ENCODE measurements around the gene HERC5.

HERC5 gene

DNA sequence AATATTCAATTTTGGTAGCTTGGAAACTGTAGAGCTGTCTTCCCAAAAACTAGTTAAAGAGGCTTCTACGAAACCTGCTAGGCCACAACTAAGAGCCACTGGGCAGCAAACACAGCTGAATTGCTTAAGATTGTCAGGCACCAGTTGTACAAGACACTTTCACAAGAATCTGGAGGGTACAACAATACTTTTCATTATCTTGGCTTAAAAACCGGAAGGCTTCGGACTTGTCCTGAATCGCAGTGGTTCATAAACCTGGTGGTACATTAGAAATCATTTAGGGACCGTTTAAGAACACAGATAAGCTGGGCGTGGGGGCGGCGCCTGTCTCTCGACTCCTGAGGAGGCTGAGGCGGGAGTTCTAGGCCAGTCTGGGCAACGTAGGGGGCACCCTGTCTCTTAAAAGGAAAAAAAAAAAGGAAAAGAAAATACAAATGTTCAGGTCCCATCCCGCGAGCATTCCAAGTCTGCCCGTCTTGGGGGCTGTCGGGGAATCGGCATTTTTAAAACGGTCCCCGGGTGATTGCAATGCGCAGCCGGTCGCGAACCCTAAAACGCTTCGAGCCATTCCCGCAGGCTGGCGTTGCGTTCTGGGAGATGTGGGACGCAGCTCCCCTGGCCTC is 65.9 kb downstream of the HERC5 start:
- no peak for DNase-seq (ENCODE audit: low read depth)

DNA sequence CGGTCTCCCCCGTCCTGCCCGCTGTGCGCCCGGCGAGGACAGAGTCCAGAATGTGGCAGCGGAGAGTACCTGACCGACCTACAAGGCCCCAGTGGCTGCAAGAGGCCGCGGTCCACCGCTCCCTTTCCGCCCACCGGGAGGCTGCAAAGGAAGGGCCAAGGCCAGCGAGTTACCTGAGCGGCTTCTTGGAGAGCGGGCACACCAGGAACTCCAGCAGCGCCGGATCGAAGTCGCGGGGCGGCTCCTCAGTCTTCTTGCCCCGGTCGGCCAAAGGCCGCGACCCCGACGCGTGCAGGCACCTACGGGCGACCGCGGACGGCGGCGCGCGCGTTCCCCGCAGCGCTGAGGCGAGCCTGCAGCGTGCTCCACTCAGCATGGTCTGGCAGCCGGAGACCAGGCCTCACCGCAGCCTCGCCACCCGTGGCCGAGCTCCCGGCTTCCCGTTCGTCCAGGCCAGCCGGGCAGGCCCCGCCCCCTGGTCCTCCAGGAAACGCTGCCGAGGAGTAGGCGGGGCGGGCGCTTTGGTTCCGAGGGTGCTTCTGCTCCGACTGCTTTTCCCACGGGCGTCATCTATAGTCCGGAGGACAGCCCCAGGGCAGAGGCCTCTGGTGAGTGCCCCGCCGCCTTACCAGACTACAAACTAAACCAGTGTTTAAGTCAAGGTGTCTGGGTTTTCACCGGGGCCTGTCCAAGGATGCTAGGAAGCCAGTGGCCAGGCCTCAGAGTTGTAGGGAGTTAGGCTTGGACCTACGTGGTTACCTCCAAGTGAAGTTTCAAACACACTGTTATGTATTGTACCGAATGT is 66.6 kb downstream of the HERC5 start, which contains the start of gene PYURF:
PYURF (minus strand) TSS at position 452 of the 805 bp plus-strand sequence; CDS start at position 376, 76 bp downstream.
- DNase-seq (ENCODE audit: low read depth): peak; percentile 55

GRCh38 chr4:88524171-88524570 is 67.3 kb downstream of the HERC5 start:
- DNase-seq (ENCODE audit: low read depth): no peak

- no peak for DNase-seq (ENCODE audit: low read depth)
These were observed 69.4 kb downstream of the HERC5 start for GRCh38 chr4:88526221-88526815.

- DNase-seq (ENCODE audit: low read depth): no peak
These were observed 70.9 kb downstream of the HERC5 start for GRCh38 chr4:88527787-88528186.

DNA sequence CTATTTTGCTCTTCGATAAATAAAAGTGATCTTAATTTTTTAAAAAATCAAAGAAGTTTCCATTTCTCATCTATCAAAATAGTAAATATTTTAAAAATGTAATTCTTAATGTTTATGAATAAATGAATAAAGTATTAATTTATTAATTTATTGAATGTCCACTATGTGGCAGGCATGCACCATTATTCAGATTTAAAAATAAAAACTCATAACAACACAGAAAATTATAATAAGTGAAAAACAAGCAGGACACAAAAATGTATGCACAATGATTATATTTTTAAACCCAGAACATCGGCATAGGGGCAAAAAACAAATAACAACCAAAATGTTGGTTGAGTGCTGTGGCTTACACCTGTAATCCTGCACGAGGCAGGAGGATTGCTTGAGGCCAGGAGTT is 71.9 kb downstream of the HERC5 start:
- DNase-seq (ENCODE audit: low read depth): no peak

GRCh38 chr4:88531549-88531948 is 74.6 kb downstream of the HERC5 start:
- DNase-seq (ENCODE audit: low read depth): no peak

DNA sequence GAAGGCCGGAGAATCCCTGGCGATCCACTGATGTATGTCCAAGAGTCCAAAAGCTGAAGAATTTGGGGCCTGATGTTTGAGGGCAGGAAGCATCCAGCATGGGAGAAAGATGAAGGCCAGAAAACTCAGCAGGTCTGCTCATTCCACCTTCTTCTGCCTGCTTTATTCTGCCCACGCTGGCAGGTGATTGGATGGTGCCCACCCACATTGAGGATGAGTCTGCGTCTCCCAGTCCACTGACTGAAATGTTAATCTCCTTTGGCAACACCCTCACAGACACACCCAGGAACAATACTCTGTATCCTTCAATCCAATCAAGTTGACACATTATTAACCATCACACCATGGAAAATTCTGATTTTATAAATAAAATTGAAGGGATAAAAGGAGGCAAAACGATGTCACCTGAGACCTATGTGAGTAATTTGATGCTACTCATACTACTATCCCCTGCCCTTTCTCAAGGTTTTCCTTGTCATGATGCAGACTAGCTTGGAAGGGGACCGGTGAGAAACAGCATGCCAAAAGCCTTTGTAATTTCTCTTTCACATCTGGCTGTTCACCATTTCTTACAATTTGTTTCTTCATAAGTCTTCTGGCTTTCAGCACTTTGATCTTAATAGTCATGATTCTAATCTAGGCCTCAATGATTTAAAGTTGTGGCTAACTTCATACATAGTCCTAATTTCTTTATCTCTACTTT is 76.3 kb downstream of the HERC5 start:
- no peak for DNase-seq (ENCODE audit: low read depth)

DNA sequence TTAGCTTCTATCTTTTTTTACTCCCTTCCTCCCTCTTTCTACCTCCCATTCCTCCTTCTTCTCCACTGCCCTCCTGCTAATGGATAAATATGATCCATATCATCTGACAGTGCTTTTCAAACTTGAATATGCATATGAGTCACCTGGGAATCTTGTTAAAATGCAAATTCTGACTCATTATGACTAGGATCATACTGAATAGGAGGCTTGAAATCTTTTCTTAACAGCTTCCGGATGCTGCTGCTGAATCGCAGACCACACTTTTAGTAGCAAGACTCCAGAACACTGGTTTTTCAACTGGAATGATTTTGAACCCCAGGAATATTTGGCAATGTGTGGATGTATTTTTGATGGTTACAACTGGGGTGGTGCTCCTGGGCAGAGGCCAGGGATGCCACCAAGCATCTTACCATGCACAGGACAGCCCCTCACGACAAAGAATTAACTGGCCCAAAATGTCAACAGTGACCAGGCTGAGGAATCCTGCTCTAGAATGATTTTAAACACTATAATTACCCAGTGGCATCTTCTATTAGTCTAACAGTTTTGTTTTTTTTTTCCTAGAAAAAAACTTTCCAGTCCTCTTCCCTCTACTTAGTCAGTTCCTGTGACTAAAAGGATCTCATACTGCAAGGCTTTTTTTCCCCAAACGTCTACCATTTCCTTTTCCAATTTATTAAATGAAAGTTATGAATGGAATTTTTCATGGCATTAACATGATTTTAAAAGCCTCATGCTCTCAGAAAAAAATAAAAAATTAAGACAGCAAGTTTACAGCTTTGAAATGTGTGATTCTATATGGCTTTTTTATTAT is 77.2 kb downstream of the HERC5 start:
- no peak for DNase-seq (ENCODE audit: low read depth)

DNA sequence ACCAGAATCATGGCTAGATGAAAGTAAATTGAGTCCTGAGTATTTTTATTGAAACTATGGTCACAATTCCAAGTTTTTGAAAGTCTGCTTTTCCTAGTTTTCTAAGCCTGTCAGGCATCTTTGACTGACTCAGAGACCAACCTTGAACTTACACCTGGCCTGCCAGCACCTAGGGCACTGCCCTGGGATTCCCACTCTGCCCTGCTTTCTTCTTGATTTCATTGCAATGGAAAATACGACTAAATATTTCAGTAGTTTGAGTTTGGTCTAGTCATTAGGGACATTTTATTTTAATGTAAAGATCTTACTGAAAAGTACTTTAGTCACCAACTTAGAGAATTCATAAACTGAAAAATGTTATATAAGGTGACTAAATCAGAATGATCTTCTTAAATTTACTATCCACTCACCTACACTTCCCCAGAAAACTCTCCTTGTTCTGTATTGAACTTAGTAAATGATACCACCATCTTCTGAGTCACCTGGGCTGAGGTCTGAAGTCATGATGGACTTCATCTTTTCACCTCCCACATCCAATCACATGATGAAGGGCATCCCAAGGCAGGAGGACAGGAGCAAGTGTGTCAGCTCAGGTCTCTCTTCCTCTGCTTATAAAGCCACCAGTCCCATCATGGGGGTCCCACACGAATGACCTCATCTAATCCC is 78.3 kb downstream of the HERC5 start:
- no peak for DNase-seq (ENCODE audit: low read depth)

DNA sequence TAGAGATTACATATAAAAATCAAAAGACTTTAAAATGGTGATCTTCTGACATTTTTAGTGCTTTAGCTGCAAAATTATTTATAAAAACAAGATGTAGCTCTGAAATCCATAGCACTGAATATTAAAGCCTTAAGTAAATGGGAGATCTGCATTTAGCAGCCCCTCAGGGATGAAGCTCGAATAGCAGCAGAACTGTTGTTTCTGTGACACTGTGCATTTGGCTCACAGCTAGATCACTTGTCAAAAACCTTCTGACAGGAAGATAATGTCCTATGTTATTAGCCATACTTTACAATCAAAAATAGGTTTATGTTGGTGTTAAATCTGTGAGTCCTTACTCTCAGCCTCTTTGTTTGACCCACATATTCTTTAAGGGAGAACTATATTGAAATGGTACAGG is 80.8 kb downstream of the HERC5 start:
- no peak for DNase-seq (ENCODE audit: low read depth)

DNA sequence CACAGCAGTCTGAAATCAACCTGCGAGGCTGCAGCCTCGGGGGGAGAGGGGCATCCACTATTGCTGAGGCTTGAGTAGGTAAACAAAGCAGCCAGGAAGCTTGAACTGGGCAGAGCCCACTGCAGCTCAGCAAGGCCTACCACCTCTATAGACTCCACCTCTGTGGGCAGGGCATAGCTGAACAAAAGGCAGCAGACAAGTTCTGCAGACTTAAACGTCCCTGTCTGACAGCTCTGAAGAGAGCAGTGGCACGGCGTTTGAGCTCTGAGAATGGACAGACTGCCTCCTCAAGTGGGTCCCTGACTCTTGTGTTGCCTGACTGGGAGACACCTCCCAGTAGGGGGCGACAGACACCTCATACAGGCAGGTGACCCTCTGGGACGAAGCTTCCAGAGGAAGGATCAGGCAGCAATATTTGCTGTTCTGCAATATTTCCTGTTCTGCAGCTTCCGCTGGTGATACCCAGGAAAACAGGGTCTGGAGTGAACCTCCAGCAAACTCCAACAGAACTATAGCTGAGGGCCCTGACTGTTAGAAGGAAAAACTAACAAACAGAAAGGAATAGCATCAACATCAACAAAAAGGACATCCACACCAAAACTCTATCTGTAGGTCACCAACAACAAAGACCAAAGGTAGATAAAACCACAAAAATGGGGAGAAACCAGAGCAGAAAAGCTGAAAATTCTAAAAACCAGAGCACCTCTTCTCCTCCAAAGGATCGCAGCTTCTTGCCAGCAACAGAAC is 82.6 kb downstream of the HERC5 start:
- DNase-seq (ENCODE audit: low read depth): peak; percentile 65

- no peak for DNase-seq (ENCODE audit: low read depth)
These were observed 92.9 kb downstream of the HERC5 start for GRCh38 chr4:88549815-88550214.

Data from stimulated activated CD4-positive, alpha-beta T cell treated with anti-CD3 and anti-CD28 coated beads, Interleukin-2, amount 100 ng/mL, for 4 hours (primary cell).